NK-92 treated with Interleukin-12 subunit alpha and Interleukin-12 subunit beta, amount 100 ng/mL, for 24 hours (cell line): Measurements from ENCODE around the gene BLM.

Experiments
- DNase-seq: peaks from one replicate; lab custom pipeline; 2025; lab: John Stamatoyannopoulos, UW

BLM gene

DNA sequence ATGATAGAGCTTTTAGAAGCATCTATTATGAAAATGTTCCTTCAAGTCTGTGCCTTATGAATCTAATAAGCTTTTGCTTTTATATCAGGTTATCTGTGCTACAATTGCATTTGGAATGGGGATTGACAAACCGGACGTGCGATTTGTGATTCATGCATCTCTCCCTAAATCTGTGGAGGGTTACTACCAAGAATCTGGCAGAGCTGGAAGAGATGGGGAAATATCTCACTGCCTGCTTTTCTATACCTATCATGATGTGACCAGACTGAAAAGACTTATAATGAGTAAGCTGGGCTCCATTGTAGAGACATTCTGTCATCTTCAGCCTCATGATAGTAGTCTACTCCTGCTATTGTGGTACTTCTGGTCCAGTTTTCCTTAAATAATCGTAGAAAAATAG lies 73.4 kb downstream of the BLM start:
- DNase-seq = no peak

DNA sequence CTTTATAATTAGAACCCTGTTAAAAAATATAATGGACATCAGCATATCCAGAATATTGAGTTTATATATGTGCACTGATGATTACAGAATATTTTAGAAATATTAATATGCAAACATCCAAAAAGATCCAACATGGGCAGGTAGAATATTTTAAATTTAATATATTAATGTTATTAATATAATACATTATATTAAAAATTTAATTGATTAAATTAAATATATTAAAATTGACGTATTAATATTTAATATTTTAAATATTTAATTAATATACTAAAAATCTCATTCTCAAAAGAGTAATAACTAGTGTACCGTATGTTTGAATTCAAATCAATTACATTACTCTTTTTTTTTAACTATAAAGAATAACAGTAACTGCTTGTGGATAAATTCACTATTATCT lies 77.4 kb downstream of the BLM start:
- no peak for DNase-seq

DNA sequence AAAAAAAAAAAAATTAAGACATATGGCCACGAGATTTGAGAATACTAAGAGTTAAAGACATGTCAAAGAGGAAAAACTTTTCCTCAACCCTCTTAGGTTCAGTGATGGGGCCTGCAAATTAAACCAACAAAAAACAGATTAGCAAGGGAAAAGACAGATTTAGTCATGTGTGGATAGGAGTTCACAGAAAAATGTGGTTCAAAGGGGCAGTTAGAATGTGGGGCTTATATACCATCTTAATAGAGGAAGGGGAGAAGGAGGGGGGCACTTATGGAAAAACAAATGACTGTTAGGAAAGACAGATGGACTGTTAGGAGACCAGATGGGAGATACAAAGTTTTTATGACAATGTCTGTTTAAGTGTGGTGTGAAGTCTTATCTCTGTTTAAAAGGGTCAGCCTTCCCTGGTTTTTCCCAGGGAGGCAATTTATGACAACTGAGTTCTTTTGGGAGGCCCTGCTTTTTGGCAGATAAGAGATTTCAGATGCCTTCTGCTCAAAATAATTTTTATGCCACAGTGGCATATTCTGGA lies 82.6 kb downstream of the BLM start:
- no peak for DNase-seq

DNA sequence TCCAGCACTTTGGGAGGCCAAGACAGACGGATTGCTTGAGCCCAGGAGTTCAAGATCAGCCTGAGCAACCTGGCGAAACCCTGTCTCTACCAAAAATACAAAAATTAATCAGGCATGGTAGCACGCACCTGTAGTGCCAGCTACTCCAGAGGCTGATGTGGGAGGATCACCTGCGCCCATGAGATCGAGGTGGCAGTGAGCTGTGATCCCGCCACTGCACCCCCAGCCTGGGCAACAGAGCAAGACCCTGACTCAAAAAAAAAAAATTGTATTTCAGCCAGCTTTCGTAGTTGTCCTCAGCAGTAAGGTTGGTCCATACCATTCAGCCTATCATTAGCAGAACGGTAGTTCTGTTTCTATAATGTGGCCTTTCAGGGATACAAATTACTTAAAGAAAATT lies 84.7 kb downstream of the BLM start:
- no peak for DNase-seq

DNA sequence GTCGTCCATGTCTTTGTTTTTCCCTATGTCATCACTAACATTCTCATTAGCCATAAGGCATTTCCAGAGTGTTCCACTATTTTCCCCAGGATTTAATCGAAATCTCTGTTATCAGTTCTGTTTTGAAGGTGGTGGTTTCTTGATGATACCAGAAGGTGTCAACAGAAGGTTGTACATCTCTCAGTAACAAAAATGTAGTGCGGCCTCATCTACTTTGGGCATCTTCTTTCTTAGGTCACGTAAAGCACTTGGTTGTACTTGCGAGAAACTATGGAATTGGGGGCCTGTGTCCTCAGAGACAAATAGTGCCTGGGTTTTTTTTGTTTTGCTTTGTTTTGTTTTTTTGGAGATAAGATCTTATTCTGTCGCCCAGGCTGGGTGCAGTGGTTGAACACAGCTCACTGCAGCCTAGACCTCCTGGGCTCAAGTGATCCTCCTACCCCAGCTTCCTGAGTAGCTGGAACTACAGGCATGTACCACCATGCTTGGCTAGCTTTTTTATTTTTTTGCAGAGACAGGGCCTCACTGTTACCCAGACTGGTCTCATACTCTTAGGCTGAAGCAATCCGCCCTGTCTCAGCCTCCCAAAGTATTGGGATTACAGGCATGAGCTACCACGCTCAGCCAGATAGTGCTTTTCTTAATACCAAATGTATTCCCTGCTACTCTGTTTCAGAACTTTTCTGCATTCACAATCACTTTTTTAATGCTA lies 90.1 kb downstream of the BLM start:
- no peak for DNase-seq

DNA sequence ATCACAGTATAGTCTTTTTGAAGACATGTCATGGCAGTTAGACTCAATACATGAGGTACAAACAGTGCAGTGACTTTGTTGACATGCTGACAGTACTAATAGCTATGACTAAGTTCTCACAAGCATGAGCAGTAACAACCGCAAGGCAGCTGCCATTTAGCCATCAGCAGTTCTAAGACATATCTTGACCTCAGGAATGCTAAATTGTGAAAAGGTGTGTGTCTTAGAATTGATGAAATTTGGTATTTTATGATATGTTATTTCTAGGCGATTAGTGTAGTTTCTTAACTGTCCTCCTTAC lies 90.6 kb downstream of the BLM start:
- no peak for DNase-seq

DNA sequence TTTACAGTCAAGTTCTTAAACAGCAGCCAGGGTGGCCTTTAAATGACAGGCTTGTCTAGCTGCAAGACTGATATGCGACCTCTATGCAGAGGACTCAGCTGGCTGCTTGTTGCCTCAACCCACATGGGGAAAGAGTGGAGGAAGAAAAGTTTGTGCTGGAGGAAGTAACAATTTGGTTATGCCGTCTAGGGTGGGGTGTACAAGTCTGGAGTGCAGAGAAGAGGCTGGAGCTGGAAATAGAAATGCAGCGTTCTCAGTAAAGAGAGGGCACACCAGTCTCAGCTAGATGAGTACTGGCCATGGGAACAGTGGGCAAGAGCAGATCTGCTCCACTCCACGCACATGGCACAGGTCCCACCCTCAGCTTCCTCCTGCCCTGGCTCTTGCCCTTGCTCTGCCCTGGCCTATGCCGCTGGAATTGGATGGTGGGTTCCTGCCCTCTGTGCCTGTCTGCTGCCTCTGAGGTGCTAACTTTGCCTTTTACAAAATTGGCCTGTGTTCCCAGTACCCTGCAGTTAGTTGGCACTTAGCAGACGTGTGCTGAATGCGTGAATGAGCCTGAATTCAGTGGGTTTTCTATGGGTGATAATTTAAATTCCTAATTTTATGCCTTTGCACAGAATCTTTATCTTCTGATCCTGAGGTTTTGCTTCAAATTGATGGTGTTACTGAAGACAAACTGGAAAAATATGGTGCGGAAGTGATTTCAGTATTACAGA lies 91.5 kb downstream of the BLM start:
- no peak for DNase-seq

DNA sequence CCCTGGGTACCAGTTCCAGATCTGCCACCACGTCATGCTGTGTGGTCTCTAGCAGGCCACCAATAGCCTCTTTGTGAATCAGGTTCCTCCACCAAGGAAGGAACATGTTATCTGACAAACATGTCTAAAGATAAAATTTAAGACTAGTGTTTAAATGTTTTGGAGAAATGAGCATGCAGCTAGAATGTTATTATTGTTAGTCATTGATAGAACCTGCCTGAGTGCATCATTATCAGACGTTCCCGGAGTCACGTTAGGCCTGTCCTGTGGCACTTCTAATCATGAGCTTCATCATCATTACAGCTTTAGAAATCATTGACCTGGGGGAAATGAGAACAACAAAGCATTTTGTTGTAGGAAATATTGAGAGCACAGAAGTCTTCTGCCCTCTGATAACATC lies 92.4 kb downstream of the BLM start:
- no peak for DNase-seq

DNA sequence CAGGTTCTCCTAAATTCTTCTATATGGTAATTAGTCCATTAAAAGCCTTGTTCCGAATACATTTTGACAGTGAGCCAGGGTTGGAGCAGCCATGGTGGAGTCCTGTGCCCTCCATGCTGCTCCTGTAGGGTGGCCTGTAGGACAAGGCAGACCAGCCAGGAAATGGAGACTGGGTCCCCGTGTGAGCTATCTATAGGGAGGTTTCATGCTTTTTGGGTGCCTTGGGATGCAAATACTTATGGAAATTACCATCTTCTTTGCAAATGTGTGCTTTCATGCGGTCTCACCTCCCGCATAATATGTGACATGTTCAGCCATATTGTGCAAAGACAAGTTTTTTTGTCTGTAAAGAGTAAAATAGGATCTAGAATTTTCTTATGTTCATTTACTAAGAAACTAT lies 93.2 kb downstream of the BLM start:
- no peak for DNase-seq

DNA sequence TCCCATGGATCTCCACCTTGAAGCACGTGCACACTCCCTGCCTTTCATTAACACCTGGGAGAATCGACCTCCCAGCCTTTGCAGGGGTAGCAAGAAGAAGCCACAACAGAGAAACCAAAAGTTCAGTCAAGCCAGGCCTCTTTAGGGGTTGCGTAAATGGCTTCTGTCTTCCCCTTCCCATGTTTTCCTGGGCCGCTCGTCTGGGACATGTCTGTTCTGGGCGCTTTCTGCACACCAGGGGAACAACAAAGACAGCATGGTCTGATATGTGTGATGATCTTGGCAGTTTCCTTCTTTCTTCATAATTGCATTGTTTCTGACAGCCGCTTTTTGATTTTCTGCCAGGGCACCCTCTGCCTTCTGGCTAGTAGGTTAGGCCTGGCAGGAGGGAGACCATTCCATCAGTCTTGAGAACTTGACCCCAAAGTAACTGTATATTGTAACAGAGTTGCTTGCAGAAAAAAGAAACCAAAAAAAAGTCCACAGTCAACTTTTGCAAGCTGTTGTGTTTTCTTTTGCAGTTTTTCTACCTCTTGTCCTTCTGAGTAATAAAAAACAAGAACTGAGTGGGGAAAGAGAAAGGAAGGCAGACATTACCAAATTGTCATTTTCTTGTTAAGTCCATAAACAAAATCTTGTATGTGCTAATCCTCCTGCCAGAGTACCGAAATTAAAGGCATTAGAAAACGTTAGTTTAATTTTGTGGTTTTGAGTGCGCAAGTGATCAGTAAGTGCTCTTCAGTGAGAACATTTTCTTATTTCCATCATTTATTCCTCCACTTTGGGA lies 95.2 kb downstream of the BLM start:
- DNase-seq = no peak

DNA sequence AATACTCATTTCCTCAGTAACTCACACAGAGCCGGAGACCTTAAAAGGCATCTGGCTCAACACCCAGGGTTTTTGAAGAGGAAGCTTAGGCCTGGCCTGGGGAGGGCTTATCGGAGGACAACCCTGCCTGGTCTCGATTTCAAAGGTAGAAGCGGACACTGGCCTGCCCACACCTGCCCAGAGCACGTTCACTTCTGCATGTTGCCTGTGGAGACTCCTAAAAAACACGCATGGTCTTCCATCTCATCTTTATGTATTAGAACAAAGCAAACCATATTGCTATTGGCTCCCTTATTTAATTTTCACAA lies 95.8 kb downstream of the BLM start:
- no peak for DNase-seq

DNA sequence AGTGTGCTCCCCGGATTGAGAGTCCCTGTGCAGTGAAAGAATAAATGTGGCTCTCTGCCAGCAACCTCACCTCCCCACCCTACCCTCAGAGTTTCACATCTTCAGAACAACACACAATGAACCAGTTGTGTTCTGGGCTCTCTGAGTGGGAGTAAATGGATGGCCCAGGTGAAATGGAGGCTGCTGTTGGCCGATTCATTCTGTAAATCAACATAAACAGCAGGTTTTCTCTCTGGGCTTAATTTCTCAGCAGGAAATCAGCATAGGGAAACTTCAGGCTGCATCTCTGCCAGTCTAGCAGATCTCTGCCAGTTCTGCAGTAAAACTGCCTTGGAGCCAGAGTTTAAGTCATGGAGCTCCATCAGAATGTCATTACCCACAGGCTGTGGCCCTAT lies 96.6 kb downstream of the BLM start:
- DNase-seq = no peak

DNA sequence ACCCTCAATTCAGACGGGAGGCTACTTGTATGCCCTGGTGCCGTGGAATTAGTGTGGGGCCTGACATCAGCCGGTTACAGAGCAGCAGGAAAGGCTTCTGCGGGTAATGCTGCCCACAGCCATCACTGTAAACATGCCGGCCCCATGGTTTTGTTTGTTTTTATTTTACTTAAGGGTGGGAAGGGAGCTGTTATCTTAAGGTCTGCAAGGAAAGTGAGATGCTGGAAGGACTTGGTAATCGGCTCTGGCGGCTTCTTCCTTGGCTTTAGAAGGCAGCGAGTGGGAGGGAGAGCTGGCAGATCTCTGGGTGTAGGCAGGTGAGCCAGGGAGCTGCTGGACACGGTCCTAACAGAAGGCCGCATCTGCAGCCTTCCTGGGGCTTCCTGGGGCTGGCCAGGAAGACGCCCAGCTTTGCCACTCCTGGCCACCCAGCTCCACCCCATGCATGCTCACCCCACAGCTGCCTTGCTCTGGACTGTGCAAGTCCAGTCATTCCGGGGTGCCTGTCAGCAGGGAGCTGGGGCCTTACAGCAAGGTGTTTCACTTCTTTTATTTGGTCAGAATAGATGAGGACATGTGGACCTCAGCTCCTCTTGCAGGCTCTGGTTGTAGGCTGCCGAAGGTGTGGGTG lies 97.2 kb downstream of the BLM start:
- DNase-seq = no peak

DNA sequence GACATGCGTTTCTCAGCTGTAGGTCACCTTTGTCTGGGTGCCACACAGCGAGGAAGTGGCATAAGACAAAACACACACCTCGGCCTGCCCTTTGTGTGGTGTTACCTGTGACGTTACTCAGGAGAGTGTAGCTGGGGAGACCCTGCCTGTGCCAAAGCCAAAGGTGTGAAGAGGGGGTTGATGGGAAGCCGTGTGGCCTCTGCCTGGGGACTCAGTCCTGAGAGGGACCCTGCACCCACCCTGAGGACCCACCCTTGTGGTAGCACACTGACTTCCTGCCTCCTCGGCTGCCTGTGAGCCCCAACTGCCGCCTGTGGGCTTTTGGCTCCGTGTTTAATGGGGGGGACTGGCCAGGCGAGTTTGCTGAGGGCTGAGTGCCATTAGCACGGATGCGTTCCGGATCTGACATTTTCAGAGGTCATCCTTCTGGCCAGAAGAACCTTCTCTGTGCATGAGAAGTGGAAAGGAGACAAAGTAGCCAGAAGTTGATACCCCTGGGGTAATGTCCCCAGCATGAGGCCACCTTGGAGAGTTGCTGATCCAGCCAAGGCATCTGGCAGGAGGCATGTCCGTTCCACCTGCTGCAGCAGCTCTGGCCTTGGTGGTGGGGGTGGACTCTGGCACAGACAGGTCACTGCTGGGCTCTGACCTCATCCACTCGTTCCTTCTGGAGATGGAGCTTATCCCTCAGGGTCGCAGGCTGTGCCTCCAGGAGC lies 99.4 kb downstream of the BLM start:
- DNase-seq = no peak

DNA sequence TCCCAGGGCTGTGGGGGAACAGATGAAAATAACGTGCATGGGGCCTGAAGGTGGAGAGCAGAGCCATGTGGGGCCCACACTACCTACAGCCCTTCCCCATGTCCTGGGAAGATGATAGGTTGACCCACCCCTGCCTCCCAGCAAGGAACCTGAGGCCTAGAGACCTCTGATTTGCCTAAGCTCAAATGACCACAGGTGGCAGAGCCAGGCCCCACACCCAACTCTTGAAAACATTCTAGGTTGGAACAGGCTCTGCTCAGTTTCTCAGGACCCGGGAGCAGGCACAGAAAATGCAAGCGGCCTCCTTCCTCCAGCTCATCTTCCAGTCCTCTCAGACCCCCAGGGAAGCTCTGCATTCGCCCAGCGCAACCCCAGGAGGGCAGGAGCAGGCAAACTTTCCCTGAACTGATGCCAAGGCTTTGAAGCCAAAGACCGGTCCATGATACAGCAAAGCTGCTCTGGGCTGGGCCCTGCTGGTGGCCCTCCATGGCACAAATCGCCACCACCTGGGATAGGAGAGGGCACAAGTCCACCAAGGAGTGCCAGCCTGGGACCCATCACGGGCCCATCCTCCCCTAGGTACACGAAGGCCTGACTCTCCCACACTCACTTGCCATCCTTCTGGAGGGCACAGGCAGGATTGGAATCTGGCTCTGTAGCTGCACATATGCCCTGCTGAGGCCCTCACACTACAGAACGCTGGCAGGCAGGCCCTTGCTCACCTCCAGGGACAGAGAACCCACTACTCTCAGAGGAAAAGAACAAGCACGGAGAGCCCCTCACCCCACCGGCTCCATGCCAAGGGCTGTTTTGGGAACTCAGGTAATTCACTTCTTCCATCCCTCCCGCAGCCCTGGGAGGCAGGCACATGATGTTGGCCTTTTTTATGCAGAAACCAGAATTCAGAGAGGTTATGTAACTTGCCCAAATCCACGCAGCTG lies 100.2 kb downstream of the BLM start:
- no peak for DNase-seq

DNA sequence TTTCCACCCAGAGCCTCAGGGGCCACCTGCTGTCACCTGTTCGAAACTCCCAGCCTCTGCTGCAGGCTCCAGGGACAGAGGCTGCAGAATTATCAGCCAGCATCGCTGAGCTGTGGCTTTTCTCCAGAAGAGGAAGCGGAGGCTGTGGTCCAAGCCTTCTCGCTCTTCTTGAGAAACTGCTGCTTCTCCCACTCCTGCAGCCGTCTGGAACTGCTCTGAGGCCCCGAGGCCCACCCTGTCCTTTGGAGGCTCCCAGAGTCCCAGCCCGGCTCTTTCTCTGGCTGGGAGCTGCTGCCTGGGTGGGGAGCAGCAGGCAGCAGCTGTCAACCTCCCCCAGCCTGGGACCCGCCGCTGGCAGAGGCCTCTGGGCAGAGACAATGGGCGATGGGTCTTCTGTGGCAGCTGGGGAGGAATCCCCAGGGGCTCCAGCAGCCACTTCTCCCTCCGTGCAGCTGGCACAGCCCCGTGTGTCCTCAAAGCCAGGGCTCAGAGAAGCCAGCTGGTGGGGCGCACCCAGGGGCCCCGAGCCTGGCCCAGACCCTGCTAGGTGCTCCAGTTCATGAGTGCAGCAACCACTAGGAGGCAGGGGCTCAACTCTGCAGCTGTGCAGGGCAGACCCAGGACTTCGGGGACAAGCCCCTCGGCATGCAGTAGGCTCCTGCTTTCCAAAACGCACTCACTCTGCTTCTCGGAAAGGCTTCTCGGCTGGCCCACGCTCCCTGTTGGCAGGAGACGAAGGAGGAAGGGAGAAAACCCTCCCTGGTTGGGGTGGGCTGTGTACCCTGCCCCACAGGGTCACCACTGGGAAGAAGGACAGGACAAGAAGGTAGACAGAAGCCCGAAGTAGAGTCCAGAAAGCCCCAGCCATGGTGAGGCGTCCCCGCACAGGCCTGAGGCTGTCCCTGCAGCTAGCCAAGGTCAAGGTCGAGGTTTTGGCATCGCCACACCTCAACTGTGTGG lies 101.4 kb downstream of the BLM start:
- DNase-seq = no peak

DNA sequence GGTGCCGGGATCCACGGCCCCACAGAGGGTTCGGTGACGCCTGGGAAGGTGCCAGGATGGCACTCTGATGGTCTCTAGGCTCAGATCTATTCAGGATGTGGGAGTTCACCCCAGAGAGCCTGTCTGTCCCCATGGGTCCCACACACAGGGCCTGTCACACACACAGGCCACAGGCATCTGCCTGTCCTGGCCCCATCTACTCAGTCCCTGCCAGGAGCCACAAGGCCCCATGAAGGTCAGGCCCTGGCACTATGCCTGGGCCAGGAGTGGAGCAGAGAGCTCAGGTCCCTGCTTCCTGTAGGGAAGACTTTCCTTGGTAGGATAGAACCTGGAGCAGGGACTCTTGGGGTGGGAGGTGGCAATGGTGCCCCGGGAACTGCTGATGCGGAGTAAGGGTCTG lies 102.2 kb downstream of the BLM start:
- no peak for DNase-seq

DNA sequence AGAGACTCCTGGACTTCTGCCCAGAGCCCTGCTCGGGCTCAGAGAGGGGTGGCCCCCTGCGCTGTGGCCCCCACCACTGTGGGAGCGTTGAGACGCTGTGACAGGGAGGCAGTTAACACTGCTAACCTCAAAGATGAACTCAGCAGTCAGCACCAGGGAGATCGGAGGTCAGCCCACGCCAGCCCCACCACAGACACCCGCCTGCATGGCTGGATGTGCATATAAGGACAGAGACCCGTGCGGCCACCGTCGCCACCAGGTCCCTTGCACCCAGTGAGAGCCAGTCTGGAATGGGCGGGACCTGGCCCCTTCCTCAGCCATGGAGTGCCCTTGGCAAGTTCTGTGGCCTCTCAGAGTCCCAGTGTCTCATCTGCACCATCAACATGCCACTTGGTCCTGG lies 102.7 kb downstream of the BLM start:
- no peak for DNase-seq

DNA sequence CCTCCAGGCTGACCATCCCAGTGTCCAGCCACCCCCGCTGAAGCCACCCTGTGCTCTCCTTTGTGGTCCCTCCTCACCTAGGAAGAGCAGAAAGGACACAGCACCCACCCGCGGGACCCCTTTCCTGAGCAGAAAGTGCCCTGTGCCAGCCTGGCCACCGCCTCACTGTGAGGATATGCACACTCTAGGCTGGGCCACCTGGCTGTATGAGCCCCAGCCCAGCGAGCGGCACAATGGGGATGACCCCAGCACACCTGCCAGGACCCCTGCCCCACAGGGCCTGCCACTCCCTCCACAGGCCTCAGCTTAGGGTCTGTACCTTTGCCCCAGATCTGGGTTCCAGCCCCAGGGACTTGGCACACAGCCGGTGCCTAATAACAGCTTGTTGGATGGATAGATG lies 103.3 kb downstream of the BLM start:
- no peak for DNase-seq
